Loucy (cell line): ENCODE measurements around the gene FHIT.

ENCODE experiments used
- H2AFZ ChIP-seq: fragments of 200-600 bp; sonication (generic); 2 replicates; pipeline ENCODE4 v1.6.0; 2016; ENCODE audit warnings: antibody characterized with exemption, mild to moderate bottlenecking, low read length, moderate library complexity
- H3F3A ChIP-seq: fragments of 200-600 bp; 2 replicates; pipeline ENCODE4 v1.6.0; 2016; ENCODE audit warnings: antibody characterized with exemption, low read depth, mild to moderate bottlenecking
- H3K27me3 ChIP-seq: fragments of 200-600 bp; sonication (generic); 2 replicates; pipeline ENCODE4 v1.6.1; 2014; ENCODE audit warnings: low read length, mild to moderate bottlenecking; ENCODE audit not compliant: insufficient read depth, poor library complexity, severe bottlenecking
- H3K36me3 ChIP-seq: fragments of 200-600 bp; sonication (generic); 2 replicates; pipeline ENCODE4 v1.6.1; 2016; ENCODE audit warnings: low read length; ENCODE audit not compliant: insufficient read depth
- H3K4me1 ChIP-seq: fragments of 200-600 bp; sonication (generic); 2 replicates; pipeline ENCODE4 v1.5.1; 2014; ENCODE audit warnings: low read length, mild to moderate bottlenecking; ENCODE audit not compliant: insufficient read depth, poor library complexity, severe bottlenecking
- H3K4me2 ChIP-seq: fragments of 200-600 bp; sonication (generic); 2 replicates; pipeline ENCODE4 v1.6.0; 2014; ENCODE audit warnings: antibody characterized with exemption, low read length, low read depth, mild to moderate bottlenecking; ENCODE audit not compliant: poor library complexity, severe bottlenecking
- H3K4me3 ChIP-seq: fragments of 200-600 bp; sonication (generic); 2 replicates; pipeline ENCODE4 v1.5.1; 2014; ENCODE audit warnings: low read length, mild to moderate bottlenecking, mixed read lengths; ENCODE audit not compliant: poor library complexity, severe bottlenecking
- H3K79me2 ChIP-seq: fragments of 200-600 bp; sonication (generic); 2 replicates; pipeline ENCODE4 v1.6.1; 2014; ENCODE audit warnings: low read length; ENCODE audit not compliant: insufficient read depth
- H3K9ac ChIP-seq: fragments of 200-600 bp; sonication (generic); 2 replicates; pipeline ENCODE4 v1.6.0; 2014; ENCODE audit warnings: mild to moderate bottlenecking, low read depth, low read length, moderate library complexity; ENCODE audit not compliant: poor library complexity, severe bottlenecking
- H3K9me2 ChIP-seq: fragments of 200-600 bp; sonication (generic); replicated peaks from 2 replicates; pipeline ENCODE4 v1.6.1; 2016; ENCODE audit warnings: low read depth, low read length, mixed read lengths
- H3K9me3 ChIP-seq: fragments of 200-600 bp; sonication (generic); 2 replicates; pipeline ENCODE4 v1.6.1; 2014; ENCODE audit warnings: mild to moderate bottlenecking, antibody characterized with exemption, low read length, low read depth; ENCODE audit not compliant: insufficient read depth
- H4K20me1 ChIP-seq: fragments of 200-600 bp; sonication (generic); 2 replicates; pipeline ENCODE4 v1.6.0; 2014; ENCODE audit warnings: antibody characterized with exemption, low read length, mild to moderate bottlenecking; ENCODE audit not compliant: insufficient read depth, poor library complexity, severe bottlenecking
- CTCF ChIP-seq: fragments of 200-600 bp; sonication (generic); conservative IDR thresholded peaks from 2 replicates; pipeline ENCODE4 v1.5.1; 2014; ENCODE audit warnings: mild to moderate bottlenecking, antibody characterized with exemption, low read length
- EZH2phosphoT487 ChIP-seq: fragments of 200-600 bp; IDR thresholded peaks from 2 replicates; pipeline ENCODE4 v1.6.1; 2018; ENCODE audit warnings: antibody characterized with exemption, mild to moderate bottlenecking, moderate library complexity, borderline replicate concordance

FHIT gene

GRCh38 chr3:61108247-61109019, 142.8 kb downstream of the FHIT start:
- Histone ChIP-seq H2AFZ (no peak overlapping the region), H3F3A (no peaks in the 10 kb centered on the region), H4K20me1 (no peaks in the 10 kb centered on the region), H3K4me1 (peaks cover 27% of the 10 kb centered on the region), H3K79me2 (no peaks in the 10 kb centered on the region), H3K27me3 (no peaks in the 10 kb centered on the region), H3K9ac (no peak overlapping the region), H3K9me3 (no peaks in the 10 kb centered on the region), H3K36me3 (no peaks in the 10 kb centered on the region), H3K4me2 (no peak overlapping the region), H3K9me2 (no peaks in the 10 kb centered on the region), H3K4me3 (no peak overlapping the region)
- no peak for TF ChIP-seq CTCF
- no peak for TF ChIP-seq EZH2phosphoT487

- Histone ChIP-seq H3K4me3 (no peak overlapping the region), H3K36me3 (no peaks in the 10 kb centered on the region), H2AFZ (no peak overlapping the region), H4K20me1 (no peaks in the 10 kb centered on the region), H3K4me2 (no peak overlapping the region), H3F3A (no peaks in the 10 kb centered on the region), H3K9ac (no peak overlapping the region), H3K27me3 (no peaks in the 10 kb centered on the region), H3K4me1 (no peaks in the 10 kb centered on the region), H3K79me2 (no peaks in the 10 kb centered on the region), H3K9me2 (no peaks in the 10 kb centered on the region), H3K9me3 (no peaks in the 10 kb centered on the region)
- TF ChIP-seq EZH2phosphoT487 = no peak
- TF ChIP-seq CTCF = no peak
These were observed 156.6 kb downstream of the FHIT start for GRCh38 chr3:61094608-61095007.

GRCh38 chr3:61093364-61093763, 157.9 kb downstream of the FHIT start:
- H3K36me3 ChIP-seq = no peaks in the 10 kb centered on the region
- no peak overlapping the region for H3K4me2 ChIP-seq
- H3K9ac ChIP-seq = no peak overlapping the region
- H3K9me3 ChIP-seq = no peaks in the 10 kb centered on the region
- H2AFZ ChIP-seq = no peak overlapping the region
- H3F3A ChIP-seq = no peaks in the 10 kb centered on the region
- no peak for TF ChIP-seq EZH2phosphoT487
- no peak for TF ChIP-seq CTCF
- H3K27me3 ChIP-seq = no peaks in the 10 kb centered on the region
- no peak overlapping the region for H3K4me3 ChIP-seq
- no peaks in the 10 kb centered on the region for H3K4me1 ChIP-seq
- H3K79me2 ChIP-seq = no peaks in the 10 kb centered on the region
- H3K9me2 ChIP-seq = no peaks in the 10 kb centered on the region
- no peaks in the 10 kb centered on the region for H4K20me1 ChIP-seq
